Fibroblast of skin of right quadriceps (primary cell): ENCODE results near the gene CWH43.
"Not testable (repeated sequence)": the region's sequence is repeated elsewhere in the genome, so short reads cannot be mapped to it uniquely, and the experiment has no call there.

ENCODE experiments used
- DNase-seq: peaks from one replicate; pipeline ENCODE4 v3.0.0-alpha.2; 2013

CWH43 gene

GRCh38 chr4:48985976-48986653 lies at the start of gene CWH43:
CWH43 (plus strand) TSS chr4:48986275; CDS start chr4:48986430, 155 bp downstream.
- no peak for DNase-seq

GRCh38 chr4:48937033-48937432 lies 49.0 kb upstream of the CWH43 start:
- DNase-seq, result no peak

DNA sequence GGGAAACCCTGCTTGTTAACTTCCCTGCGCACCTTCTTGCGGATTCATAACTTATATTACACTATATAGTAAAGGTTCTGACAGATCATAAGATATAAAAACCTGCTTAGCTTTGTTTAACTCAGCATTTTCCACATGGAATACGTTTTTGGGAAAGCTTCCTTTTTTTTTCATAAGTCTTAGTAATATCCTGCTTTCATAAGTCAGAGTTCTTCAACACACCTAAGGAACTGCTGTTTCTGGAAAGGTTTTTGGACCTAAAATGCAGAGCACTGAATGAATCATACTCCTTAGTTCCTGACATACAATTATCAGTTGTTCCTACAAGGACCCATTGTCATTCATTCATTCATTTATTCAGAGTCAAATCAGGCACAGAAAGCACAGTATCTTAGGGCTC lies 47.2 kb upstream of the CWH43 start:
- no peak for DNase-seq

DNA sequence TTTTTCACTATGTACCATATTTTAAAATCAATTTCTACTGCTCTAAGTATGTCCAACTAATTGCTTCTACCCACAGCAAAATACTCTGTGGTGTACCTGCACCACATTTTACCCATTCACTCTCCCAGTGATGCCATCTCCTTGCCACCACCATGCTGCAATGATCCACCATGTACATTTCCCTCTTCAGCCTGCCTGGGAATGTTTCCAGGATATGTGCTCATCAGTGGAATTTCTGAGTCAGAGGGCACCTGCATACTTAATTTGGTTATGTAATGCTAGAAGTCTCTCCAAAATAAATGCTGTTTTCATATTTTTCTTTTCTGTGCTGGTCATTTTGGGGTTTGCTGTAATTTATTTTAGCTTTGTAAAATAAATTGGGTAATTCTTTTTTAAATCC lies 46.3 kb upstream of the CWH43 start:
- peak; percentile 68 for DNase-seq

GRCh38 chr4:48943387-48943786 lies 42.7 kb upstream of the CWH43 start:
- no peak for DNase-seq

- no peak for DNase-seq
Measured at GRCh38 chr4:48944252-48944651, 41.8 kb upstream of the CWH43 start.

DNA sequence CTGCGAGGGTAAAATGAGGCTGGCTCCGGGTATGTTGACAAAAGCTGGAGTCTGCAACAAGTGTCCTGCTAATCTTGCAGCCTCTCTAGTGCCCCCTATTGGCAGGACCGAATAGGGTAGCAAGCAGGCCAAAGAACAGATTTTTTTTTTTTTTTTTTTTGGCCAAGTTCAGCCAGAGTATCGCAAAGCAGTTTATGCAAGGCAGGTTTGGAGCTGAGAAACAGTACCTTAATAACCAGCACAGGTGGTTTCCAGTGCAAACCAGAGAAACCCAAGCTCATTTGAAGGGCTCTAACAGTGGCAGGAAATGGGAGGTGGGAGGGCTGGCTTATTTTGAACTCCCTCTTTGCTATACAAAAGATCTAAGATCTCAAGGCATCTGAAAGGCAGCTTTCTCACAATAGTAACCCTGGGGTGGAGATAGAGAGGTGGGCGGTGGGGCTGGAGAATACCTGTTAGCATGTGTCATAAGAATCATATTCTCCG lies 41.3 kb upstream of the CWH43 start:
- no peak for DNase-seq

DNA sequence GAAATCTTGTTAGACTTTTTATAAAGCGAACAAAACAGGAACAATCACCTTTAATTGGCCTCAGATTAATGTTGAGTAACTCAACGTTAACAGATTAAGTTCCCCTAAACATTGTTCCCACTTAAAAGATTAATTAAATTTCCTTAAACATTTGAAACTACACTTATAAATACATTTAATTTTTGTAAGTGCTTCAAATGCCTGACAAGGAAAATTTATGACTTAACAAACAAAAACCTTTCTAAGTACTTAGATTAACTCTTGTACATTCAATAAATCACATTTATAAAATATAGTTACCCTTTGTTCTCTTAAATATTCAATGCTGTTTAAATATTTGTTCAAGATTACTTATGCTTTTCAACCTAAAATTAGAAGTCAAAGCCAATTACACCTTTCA lies 40.1 kb upstream of the CWH43 start:
- DNase-seq, result no peak

GRCh38 chr4:48947731-48948130 lies 38.3 kb upstream of the CWH43 start:
- DNase-seq, result no peak

- no peak for DNase-seq
Measured at GRCh38 chr4:48949086-48949485, 37.0 kb upstream of the CWH43 start.

DNA sequence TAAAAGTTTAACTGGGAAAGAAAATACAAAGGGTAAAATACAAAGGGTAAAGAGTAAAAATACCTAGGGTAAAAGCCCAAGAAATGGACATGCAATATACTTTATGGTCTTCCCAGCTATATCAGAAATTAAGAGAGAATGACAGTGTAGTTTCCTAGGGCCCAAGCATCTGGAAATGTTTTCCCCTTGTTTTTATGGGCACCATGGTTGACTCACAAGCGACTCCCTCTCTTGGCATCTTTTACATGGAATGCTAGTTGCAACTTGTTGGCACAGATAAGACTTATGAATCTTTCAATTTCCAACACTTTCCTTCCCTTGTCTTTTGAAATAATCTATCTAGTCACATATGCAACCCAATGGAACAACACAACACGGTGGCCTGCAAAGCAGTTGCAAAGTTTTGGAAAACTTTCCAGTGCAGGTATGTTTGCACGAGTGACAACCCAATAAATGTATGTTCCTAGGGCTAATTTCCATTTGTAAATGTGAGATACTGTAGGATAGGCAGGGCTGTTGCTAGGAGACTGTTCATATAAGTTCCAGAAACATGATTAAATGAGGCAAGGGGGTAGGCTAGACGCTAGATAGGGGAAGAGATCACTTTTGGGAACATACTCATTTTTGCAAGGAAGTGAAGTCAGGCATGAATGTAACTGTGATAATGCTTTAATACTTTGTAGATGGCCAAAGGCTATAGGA lies 36.4 kb upstream of the CWH43 start:
- DNase-seq, result peak; percentile 46

DNA sequence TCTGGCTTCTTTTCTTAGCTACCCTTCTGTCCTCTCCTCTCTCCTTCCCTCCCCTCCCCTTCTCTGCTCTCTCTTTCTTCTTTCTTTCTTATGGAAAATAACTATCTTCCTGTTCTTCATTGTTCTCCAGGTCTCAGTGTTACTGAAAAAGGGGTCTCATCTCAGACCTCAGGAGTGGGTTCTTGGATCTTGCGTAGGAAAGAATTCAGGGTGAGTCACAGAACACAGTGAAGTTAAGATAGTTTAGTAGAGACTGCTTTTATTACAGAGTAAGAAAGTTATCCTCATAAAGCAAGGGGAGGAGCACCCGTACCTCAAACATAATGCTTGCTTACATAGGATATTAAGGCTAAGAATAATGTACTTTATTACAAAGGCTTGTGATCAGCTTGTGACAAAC lies 31.8 kb upstream of the CWH43 start:
- peak; percentile 5 for DNase-seq

- not testable (repeated sequence) for DNase-seq
Measured at GRCh38 chr4:48957366-48957765, 28.7 kb upstream of the CWH43 start.

GRCh38 chr4:48958582-48958981 lies 27.5 kb upstream of the CWH43 start:
- DNase-seq, result no peak

GRCh38 chr4:48960988-48961635 lies 25.0 kb upstream of the CWH43 start:
- no peak for DNase-seq

- no peak for DNase-seq
Measured at GRCh38 chr4:48962636-48963035, 23.4 kb upstream of the CWH43 start.

GRCh38 chr4:48963042-48963679 lies 22.9 kb upstream of the CWH43 start:
- DNase-seq, result peak; percentile 81

DNA sequence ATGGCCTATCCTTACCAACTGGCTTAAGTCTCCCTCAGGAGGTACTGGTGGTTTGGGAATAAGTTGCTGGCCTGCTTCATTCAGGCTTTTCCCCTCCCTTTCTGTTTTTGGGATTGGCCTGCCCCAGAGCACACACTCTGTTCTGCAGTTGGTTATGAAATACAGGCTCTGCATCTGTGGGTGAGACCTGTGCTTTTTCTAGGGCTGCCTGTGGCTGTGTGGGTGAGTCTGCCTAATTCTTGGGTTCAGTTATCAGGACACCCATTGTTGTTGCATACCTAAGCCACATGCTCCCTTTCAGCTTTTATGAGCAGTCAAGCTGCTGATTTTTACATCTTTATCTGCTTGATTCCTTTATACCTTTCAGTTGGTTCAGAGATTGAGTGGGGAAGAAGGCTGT lies 19.0 kb upstream of the CWH43 start:
- no peak for DNase-seq

GRCh38 chr4:48967631-48968030 lies 18.4 kb upstream of the CWH43 start:
- DNase-seq, result no peak

DNA sequence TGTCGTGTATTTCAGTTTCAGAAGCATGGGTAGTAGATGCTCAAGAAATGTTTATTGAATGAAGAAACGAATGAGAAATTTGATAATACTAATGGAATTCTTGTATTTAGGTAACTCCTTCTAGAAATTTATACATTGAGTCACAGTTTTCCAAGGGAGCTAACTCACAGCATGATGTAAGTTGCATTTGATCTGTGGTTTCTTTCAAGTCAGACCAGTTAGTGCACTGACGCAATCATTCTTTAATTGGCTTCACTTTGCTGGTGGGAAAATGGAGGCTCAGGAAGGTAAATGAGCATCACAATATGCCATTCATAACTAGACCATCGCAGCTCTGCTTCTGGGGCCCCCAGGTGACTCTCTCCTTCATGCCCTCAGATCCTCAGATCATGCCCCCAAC lies 17.3 kb upstream of the CWH43 start:
- DNase-seq, result peak; percentile 78

- DNase-seq, result peak; percentile 91
Measured at GRCh38 chr4:48970471-48970921, 15.6 kb upstream of the CWH43 start.

DNA sequence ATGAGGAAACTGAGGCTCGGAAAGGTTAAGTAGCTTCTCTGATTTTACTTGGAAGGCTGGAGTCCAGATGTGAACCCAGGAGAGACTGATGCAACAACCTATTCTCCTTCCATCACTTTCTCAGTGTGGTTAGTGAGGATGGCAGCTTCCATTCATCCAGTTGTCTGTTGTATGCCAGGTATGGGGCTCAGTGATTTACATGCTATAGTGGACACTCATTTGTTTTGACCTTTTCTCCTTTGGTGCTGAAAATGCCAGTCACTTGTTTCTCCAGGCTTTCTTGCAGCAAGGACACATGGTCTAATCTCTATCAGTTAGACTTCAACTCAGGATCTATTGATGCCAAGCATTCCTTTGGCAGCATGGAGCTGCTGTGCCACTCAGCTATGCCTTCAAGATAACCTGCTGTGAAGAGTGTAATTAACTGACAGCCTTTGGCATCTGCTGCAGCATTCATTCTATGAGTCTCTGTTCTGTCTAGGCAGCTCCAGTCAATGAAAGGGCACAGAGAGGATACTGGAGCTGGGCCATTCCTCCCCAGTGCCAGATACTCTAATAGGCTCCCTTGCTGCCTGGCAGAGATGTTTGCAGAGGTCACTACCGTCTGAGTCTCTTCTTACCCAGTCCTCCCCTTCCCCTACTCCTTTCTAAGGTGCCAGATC lies 11.0 kb upstream of the CWH43 start:
- no peak for DNase-seq

- no peak for DNase-seq
Measured at GRCh38 chr4:48976041-48976440, 10.0 kb upstream of the CWH43 start.
